Measurements from ENCODE around the gene LMF1. TPM values are rescaled to one million over a fixed set of nuclear protein-coding genes. Genes with fewer than 3 reads are reported as not detected.

Gene LMF1
- polyA plus RNA-seq, 3 donors, result 5.9 to 14.7 (median 10.6) TPM

GRCh38 chr16:1014771-1015495 lies 44.1 kb upstream of the LMF1 start:
- Mint-ChIP-seq H3K4me3 (no peak overlapping the region), H3K27ac (no peak overlapping the region), H3K9me3 (peaks cover 0 to 2% (median 0%) of the 10 kb centered on the region in 7 donors), H3K27me3 (ENCODE audit: low read depth in 3 of 3) (peaks cover 4 to 7% (median 6%) of the 10 kb centered on the region in 3 donors), H3K36me3 (no peaks in the 10 kb centered on the region), H3K4me1 (no peaks in the 10 kb centered on the region)
- H2AFZ ChIP-seq (ENCODE audit: insufficient read depth, low read depth, low read length, poor library complexity, severe bottlenecking), result no peak overlapping the region
- H3K4me3 ChIP-seq (replicated peaks in 1 of 3; ENCODE audit: low read depth in 2 of 3, low read length in 3 of 3), result no peak overlapping the region
- no peaks in the 10 kb centered on the region for H3K27me3 ChIP-seq (ENCODE audit: control insufficient read depth in 2 of 2, insufficient read depth in 2 of 2, low read length in 2 of 2)
- no peak overlapping the region for H3K4me2 ChIP-seq (replicated peaks; ENCODE audit: extremely low read depth, low read length, poor library complexity, severe bottlenecking)
- H3K27ac ChIP-seq (ENCODE audit: low read depth in 1 of 2, low read length in 2 of 2), result no peak overlapping the region
- no peak for DNase-seq
- no peaks in the 10 kb centered on the region for H3K9me3 ChIP-seq (replicated peaks in 1 of 2; ENCODE audit: control insufficient read depth in 1 of 2, insufficient read depth in 1 of 2, low read length in 2 of 2)
- WGBS (ENCODE audit: insufficient coverage), result 95% methylated on average over 21 of the region's 22 CpGs
- intact Hi-C loops (cut with micrococcal nuclease), result no loop called here
- H3K4me1 ChIP-seq (ENCODE audit: control insufficient read depth in 1 of 2, insufficient read depth in 2 of 2, low read length in 2 of 2), result no peaks in the 10 kb centered on the region
- H3K79me2 ChIP-seq (ENCODE audit: insufficient read depth, low read length), result no peaks in the 10 kb centered on the region
- no peaks in the 10 kb centered on the region for H4K20me1 ChIP-seq (ENCODE audit: insufficient read depth, low read length)
- no peak overlapping the region for H3K9ac ChIP-seq (ENCODE audit: insufficient read depth, low read length, poor library complexity, severe bottlenecking)
- no peaks in the 10 kb centered on the region for H3K36me3 ChIP-seq (replicated peaks in 1 of 2; ENCODE audit: control insufficient read depth in 1 of 2, insufficient read depth in 2 of 2, low read length in 2 of 2)
- no peak for TF ChIP-seq CTCF (IDR thresholded peaks at IDR 0.05)

GRCh38 chr16:1014221-1014620 lies 43.4 kb upstream of the LMF1 start:
- no peaks in the 10 kb centered on the region for H4K20me1 ChIP-seq (ENCODE audit: insufficient read depth, low read length)
- H3K36me3 Mint-ChIP-seq, result no peaks in the 10 kb centered on the region
- DNase-seq, result no peak
- no peak overlapping the region for H3K4me2 ChIP-seq (replicated peaks; ENCODE audit: extremely low read depth, low read length, poor library complexity, severe bottlenecking)
- H3K9me3 Mint-ChIP-seq, result peaks cover 0 to 2% (median 0%) of the 10 kb centered on the region in 7 donors
- no peaks in the 10 kb centered on the region for H3K27me3 ChIP-seq (ENCODE audit: control insufficient read depth in 2 of 2, insufficient read depth in 2 of 2, low read length in 2 of 2)
- no peak overlapping the region for H3K4me3 Mint-ChIP-seq
- no peak overlapping the region for H2AFZ ChIP-seq (ENCODE audit: insufficient read depth, low read depth, low read length, poor library complexity, severe bottlenecking)
- no peak overlapping the region for H3K9ac ChIP-seq (ENCODE audit: insufficient read depth, low read length, poor library complexity, severe bottlenecking)
- no peak overlapping the region for H3K27ac Mint-ChIP-seq
- TF ChIP-seq CTCF (IDR thresholded peaks at IDR 0.05), result no peak
- no peaks in the 10 kb centered on the region for H3K4me1 Mint-ChIP-seq
- no peaks in the 10 kb centered on the region for H3K9me3 ChIP-seq (replicated peaks in 1 of 2; ENCODE audit: control insufficient read depth in 1 of 2, insufficient read depth in 1 of 2, low read length in 2 of 2)
- WGBS (ENCODE audit: insufficient coverage), result 92% methylated on average over 7 of the region's 8 CpGs
- H3K27me3 Mint-ChIP-seq (ENCODE audit: low read depth in 3 of 3), result peaks cover 7 to 10% (median 9%) of the 10 kb centered on the region in 3 donors
- H3K36me3 ChIP-seq (replicated peaks in 1 of 2; ENCODE audit: control insufficient read depth in 1 of 2, insufficient read depth in 2 of 2, low read length in 2 of 2), result no peaks in the 10 kb centered on the region
- H3K79me2 ChIP-seq (ENCODE audit: insufficient read depth, low read length), result no peaks in the 10 kb centered on the region
- H3K27ac ChIP-seq (ENCODE audit: low read depth in 1 of 2, low read length in 2 of 2), result no peak overlapping the region
- no peaks in the 10 kb centered on the region for H3K4me1 ChIP-seq (ENCODE audit: control insufficient read depth in 1 of 2, insufficient read depth in 2 of 2, low read length in 2 of 2)
- H3K4me3 ChIP-seq (replicated peaks in 1 of 3; ENCODE audit: low read depth in 2 of 3, low read length in 3 of 3), result no peak overlapping the region
- intact Hi-C loops (cut with micrococcal nuclease), result no loop called here

All from CD14-positive monocyte (primary cell).